NCI-H1417 treated with DMSO at 0.1 percent for 48 hours (cell line): ENCODE results near the gene ZBTB20.

Experiments
- DNase-seq: peaks from one replicate; lab custom pipeline; 2025; lab: John Stamatoyannopoulos, UW

The ZBTB20 gene

GRCh38 chr3:115019900-115020299, 127.2 kb downstream of the ZBTB20 start:
- DNase-seq = no peak

GRCh38 chr3:115018694-115019093, 128.4 kb downstream of the ZBTB20 start:
- DNase-seq = no peak

GRCh38 chr3:115007966-115008365, 139.1 kb downstream of the ZBTB20 start:
- DNase-seq = no peak

- DNase-seq = no peak
Observed at GRCh38 chr3:115004201-115005140, 142.6 kb downstream of the ZBTB20 start.

- no peak for DNase-seq
Observed at GRCh38 chr3:114998971-114999579, 148.0 kb downstream of the ZBTB20 start.

- no peak for DNase-seq
Observed at GRCh38 chr3:114994554-114995341, 152.3 kb downstream of the ZBTB20 start.

GRCh38 chr3:114985776-114986175, 161.3 kb downstream of the ZBTB20 start:
- DNase-seq = no peak

- no peak for DNase-seq
Observed at GRCh38 chr3:114983248-114983647, 163.8 kb downstream of the ZBTB20 start.

- DNase-seq = no peak
Observed at GRCh38 chr3:114974387-114974786, 172.7 kb downstream of the ZBTB20 start.

- DNase-seq = no peak
Observed at GRCh38 chr3:114973536-114973935, 173.6 kb downstream of the ZBTB20 start.

GRCh38 chr3:114967168-114967567, 179.9 kb downstream of the ZBTB20 start:
- DNase-seq = no peak

- no peak for DNase-seq
Observed at GRCh38 chr3:114962189-114962588, 184.9 kb downstream of the ZBTB20 start.

GRCh38 chr3:114958930-114959329, 188.2 kb downstream of the ZBTB20 start:
- DNase-seq = no peak

- DNase-seq = no peak
Observed at GRCh38 chr3:114953800-114954199, 193.3 kb downstream of the ZBTB20 start.

- no peak for DNase-seq
Observed at GRCh38 chr3:114953215-114953799, 193.8 kb downstream of the ZBTB20 start.

- DNase-seq = no peak
Observed at GRCh38 chr3:114942773-114943172, 204.3 kb downstream of the ZBTB20 start.

GRCh38 chr3:114941626-114942309, 205.3 kb downstream of the ZBTB20 start:
- no peak for DNase-seq

GRCh38 chr3:114939920-114940319, 207.2 kb downstream of the ZBTB20 start:
- DNase-seq = no peak

- no peak for DNase-seq
Observed at GRCh38 chr3:114933407-114933806, 213.7 kb downstream of the ZBTB20 start.

GRCh38 chr3:114929971-114930732, 216.9 kb downstream of the ZBTB20 start:
- no peak for DNase-seq
